OCI-M2 (cell line): ENCODE data around the gene LSM12.
"Not testable (repeated sequence)": the region's sequence is repeated elsewhere in the genome, so short reads cannot be mapped to it uniquely, and the experiment has no call there.

Experiments
- DNase-seq: peaks from one replicate; lab custom pipeline; 2025; ENCODE audit not compliant: unreplicated experiment; lab: John Stamatoyannopoulos, UW

LSM12 gene

DNA sequence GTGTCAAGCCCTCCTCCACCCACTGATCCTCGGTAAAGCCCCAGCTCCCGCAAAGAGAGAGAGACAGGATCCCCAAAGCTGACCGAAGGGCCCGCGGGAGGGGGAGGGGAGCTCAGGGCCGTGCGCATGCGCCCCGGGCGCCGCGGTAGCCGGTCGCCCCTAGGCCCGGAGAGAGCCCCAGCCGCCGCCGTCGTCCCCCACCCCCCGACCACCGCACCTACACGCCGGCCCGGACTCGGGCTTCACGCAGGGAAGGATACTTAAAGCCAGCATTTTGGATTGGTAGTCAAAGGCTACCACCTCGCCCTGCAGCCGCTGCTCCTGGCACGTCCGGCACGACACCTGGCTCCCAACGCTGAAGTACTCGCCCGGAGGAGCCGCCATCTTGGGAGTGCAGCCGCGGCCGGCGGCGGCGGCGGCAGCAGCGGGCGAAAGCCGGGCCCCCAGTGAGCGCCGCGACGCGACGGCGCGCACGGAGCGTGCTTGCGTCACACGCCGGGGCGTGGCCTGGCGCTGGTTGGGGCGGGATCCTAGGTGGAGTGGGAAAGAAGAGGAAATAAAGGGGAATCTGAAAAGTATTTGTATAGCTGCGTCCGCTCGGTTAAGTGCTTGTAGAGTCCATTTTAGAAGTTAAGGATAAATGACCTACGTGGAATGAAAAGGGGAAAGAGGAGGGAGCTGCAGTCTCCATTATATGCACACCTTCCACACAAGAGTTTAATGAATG lies at the start of gene LSM12:
TSS of gene LSM12 (minus strand) at position 468 of the 727 bp plus-strand sequence. CDS start at position 384, 84 bp downstream.
- DNase-seq = no peak

- no peak for DNase-seq
These were observed 49.3 kb upstream of the LSM12 start for GRCh38 chr17:44115585-44116415.

- no peak for DNase-seq
These were observed 47.7 kb upstream of the LSM12 start for GRCh38 chr17:44113868-44114840.

DNA sequence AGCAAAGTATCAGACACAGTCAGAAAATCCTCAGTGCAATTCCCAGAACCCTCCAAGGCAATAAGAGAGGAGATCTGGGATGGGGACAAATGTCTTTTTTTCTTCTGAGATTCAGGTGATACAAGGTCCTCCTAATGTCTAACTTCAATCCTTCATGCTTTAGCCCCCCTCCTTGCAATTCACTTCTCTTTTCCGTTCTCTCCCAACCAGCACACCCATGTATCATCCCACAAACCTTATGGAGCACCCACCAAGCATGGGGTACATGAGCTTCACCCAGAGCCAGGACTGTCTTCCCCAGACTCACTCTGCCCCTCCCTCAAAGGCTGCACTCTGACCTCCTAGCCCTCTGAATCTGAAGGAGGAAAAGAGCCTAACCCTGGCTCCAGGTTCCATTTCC lies 46.9 kb upstream of the LSM12 start:
- no peak for DNase-seq

DNA sequence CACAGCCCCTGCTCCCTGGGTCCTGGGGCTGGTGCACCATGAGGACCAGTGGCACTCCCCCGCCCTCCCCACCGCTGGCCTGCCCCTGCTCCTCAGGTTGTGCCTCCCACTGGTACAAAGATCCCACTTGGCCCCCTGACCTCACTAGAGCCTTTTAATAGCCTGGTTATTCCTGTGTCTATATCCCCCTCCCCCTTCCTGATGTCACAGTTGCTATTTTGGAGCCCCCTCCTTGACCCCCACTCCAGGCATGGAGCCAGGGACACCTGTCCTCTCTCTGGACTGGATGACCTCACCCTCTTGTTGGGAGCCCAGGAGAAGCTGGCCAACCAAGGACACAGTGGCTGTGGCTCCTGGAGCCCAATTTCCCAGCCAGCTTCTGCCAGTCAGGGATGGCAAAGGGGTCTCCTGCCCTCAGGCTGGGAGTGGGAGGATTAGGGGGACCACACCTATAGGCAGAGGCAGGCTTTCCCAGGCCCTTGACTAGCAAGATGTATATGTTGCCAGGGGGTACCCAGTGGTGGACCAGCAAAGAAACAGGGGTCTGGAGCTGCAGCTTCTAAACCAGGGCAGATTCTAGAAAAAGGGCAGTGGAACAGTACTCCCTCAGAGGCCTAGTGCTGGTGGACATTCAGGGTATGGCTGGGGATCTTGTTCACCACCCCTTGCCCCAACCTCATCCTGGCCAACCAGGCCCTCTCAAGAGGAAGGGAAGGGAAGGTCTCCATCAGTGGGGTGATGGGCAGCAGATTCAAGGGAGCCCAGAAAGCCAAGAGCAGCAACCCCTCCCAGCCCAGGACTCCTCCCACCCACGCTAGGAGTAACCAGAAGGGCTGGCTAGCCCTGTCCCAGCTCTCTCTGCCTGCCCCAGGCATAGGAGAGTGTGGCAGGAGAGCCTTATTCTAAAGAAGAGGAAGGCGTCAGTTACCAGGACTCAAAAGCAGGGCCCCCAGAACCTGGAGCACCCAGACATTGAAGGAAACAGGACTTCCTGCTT lies 46.1 kb upstream of the LSM12 start:
- DNase-seq = no peak

DNA sequence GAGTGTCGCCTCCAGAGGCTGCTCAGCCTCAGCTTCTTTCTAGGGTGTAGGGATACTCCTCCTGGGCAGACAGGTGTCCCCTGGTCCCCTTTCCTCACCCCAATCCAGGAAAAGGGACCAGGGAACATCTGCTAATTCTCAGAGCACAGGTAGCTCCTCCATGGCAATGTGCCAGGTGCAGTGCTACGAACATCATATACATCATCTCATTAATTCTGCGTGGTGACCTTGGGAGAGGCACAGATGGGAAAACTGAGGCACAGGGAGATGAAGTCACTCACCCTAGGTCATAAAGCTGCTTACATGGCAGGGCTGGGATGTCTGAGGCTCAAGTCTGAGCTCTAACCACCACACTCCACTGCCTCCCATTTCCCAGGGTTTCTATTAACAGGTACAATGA lies 45.3 kb upstream of the LSM12 start:
- no peak for DNase-seq

GRCh38 chr17:44110823-44111633 lies 44.6 kb upstream of the LSM12 start:
- no peak for DNase-seq

GRCh38 chr17:44110011-44110686 lies 43.7 kb upstream of the LSM12 start:
- DNase-seq = no peak

- DNase-seq = no peak
These were observed 42.8 kb upstream of the LSM12 start for GRCh38 chr17:44109312-44109630.

GRCh38 chr17:44108440-44109311 lies 42.2 kb upstream of the LSM12 start:
- DNase-seq = no peak

GRCh38 chr17:44106801-44107200 lies 40.3 kb upstream of the LSM12 start:
- DNase-seq = no peak

GRCh38 chr17:44105941-44106340 lies 39.5 kb upstream of the LSM12 start:
- DNase-seq = no peak

DNA sequence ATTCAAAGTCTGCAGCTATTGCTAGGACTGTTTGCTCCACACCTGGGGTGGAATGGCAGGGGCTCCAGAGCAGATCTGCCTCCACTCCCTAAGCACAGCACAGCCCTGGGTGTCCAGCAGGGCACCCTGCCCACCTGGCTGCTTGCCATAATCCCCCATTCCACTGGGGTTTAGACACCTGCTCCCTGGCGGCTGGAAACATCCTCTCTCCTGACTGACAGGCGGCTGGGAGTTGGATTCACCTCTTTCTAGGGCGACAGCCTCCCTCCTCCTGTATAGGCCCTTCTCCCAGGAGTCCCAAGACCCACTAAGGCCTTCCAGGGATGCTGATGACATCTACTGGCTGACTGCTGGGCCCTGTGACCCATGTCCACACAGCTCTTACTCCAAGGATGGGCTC lies 39.0 kb upstream of the LSM12 start:
- DNase-seq = no peak

GRCh38 chr17:44102849-44103622 lies 36.6 kb upstream of the LSM12 start:
- DNase-seq = no peak

DNA sequence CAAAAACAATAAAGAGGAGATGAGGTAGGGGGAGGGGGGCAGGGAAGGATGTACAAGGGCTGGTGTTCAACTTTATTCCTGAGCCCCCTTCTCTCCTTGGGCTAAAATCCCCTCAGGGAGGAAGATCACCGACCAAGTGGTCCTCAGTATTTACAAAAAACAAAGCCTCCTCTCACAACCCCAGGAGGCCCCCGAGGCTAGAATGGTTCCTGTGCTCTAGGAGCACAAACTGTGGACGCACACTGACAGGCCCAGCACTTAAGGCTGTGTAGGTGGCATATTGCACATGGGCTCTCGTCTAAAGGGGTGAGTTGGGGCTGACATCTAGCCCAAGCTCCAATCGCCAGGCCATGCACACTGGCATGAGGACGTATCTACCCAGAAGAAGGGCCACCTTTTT lies 35.4 kb upstream of the LSM12 start:
- not testable (repeated sequence) for DNase-seq

GRCh38 chr17:44097110-44097958 lies 30.9 kb upstream of the LSM12 start:
- no peak for DNase-seq
